ENCODE data around the gene ZNF839. TPM values are rescaled to one million over a fixed set of nuclear protein-coding genes. Genes with fewer than 3 reads are reported as not detected.

Gene ZNF839
- total and polyA plus RNA-seq, 2 donors (not counting 1 experiment from before 2014, with no cell fraction given) = 6.6 to 8.8 TPM

DNA sequence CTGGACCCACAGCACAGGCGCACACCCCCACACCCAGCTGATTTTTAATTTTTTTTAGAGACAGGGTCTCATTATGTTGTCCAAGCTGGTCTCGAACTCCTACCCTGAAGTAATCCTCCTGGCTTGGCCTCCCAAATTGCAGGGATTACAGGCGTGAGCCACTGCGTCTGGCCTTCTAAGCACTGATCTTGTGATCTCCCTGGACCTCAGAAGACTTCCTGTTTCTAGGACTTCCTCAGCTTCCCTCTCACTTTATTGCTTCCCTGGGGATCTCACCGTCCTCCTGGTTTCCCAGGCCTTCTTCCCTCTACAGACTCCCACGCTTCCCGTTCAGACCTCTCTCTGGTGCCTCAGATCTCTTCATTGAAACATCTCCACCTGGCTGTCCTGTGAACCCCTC is 13.8 kb downstream of the ZNF839 start:
- Histone ChIP-seq H3K9me3 (ENCODE audit: control insufficient read depth, insufficient read depth, low read depth, low read length) (no peaks in the 10 kb centered on the region), H3K36me3 (ENCODE audit: control insufficient read depth, insufficient read depth, low read length) (peaks cover 9% of the 10 kb centered on the region), H3K79me2 (ENCODE audit: control insufficient read depth, insufficient read depth, low read length) (no peaks in the 10 kb centered on the region), H3K27me3 (ENCODE audit: control insufficient read depth, insufficient read depth, low read length) (no peaks in the 10 kb centered on the region), H4K20me1 (ENCODE audit: control insufficient read depth, extremely low read depth, insufficient read depth, low read length) (no peaks in the 10 kb centered on the region), H3K27ac (ENCODE audit: insufficient read depth, low read length) (no peak overlapping the region), H3K9ac (ENCODE audit: insufficient read depth, low read length) (no peak overlapping the region), H3K4me2 (ENCODE audit: extremely low read depth, insufficient read depth, low read length) (no peak overlapping the region), H2AFZ (ENCODE audit: low read length) (no peak overlapping the region), H3K4me3 (replicated peaks in 1 of 4; ENCODE audit: control extremely low read depth in 1 of 4, insufficient read depth in 1 of 4, low read depth in 3 of 4, low read length in 4 of 4) (no peak overlapping the region), H3K4me1 (ENCODE audit: control insufficient read depth, extremely low read depth, insufficient read depth, low read length) (no peaks in the 10 kb centered on the region)
- TF ChIP-seq EZH2 (IDR thresholded peaks at IDR 0.05; ENCODE audit: low read length, missing control alignments) = no peak
- TF ChIP-seq, protein P1, sequence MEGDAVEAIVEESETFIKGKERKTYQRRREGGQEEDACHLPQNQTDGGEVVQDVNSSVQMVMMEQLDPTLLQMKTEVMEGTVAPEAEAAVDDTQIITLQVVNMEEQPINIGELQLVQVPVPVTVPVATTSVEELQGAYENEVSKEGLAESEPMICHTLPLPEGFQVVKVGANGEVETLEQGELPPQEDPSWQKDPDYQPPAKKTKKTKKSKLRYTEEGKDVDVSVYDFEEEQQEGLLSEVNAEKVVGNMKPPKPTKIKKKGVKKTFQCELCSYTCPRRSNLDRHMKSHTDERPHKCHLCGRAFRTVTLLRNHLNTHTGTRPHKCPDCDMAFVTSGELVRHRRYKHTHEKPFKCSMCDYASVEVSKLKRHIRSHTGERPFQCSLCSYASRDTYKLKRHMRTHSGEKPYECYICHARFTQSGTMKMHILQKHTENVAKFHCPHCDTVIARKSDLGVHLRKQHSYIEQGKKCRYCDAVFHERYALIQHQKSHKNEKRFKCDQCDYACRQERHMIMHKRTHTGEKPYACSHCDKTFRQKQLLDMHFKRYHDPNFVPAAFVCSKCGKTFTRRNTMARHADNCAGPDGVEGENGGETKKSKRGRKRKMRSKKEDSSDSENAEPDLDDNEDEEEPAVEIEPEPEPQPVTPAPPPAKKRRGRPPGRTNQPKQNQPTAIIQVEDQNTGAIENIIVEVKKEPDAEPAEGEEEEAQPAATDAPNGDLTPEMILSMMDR (conservative IDR thresholded peaks at IDR 0.05 in 1 of 2, IDR thresholded peaks at IDR 0.05 in 1 of 2; ENCODE audit: low read depth in 1 of 2, low read length in 2 of 2) = no peak
- no peak for DNase-seq (ENCODE audit: low read depth in 2 of 2)

DNA sequence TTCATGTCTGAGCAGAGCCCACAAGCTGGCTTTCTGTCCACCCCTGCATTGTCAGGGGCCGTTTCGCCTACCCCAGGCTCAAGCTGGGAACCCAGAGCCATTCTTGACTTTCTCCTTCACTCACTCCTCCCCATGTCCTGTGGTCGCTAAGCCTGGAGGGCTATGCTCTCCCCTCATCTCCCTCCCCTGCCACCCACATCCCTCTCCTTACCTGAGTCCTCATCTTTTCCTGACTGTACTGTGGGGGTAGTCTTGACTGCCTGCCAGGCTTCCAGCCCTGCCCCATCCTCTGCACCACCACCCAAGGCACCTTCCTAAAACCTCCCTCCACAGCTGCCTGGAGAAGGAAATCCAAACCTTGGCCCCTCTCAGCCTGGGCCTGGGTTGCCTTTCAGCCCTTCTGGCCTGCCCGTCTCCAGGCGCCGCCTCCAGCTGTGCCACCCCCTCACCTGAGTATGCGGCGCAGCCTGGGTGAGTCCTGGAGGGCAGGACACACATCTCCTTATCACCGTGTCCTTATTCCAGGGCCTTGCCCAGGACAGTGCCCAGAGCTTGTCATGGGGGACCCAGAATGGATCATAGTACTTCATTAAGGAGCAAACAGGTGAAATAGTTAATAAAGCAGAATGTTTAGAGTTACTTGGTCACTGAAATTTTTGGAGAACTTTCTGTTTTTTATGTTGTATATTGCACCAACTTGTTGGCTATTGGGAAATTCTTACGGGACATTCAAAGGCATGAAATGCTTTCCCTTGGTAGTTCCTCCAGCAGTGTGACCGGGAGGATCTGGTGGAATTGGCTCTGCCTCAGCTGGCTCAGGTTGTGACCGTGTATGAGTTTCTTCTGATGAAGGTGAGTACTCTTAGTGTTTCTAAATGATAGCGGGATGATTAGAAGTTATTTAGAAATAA is 14.5 kb downstream of the ZNF839 start:
- no peaks in the 10 kb centered on the region for H3K79me2 ChIP-seq (ENCODE audit: control insufficient read depth, insufficient read depth, low read length)
- TF ChIP-seq EZH2 (IDR thresholded peaks at IDR 0.05; ENCODE audit: low read length, missing control alignments) = no peak
- TF ChIP-seq, protein P1 (conservative IDR thresholded peaks at IDR 0.05 in 1 of 2, IDR thresholded peaks at IDR 0.05 in 1 of 2; ENCODE audit: low read depth in 1 of 2, low read length in 2 of 2) = no peak
- H3K27me3 ChIP-seq (ENCODE audit: control insufficient read depth, insufficient read depth, low read length) = no peaks in the 10 kb centered on the region
- no peak overlapping the region for H3K27ac ChIP-seq (ENCODE audit: insufficient read depth, low read length)
- H4K20me1 ChIP-seq (ENCODE audit: control insufficient read depth, extremely low read depth, insufficient read depth, low read length) = no peaks in the 10 kb centered on the region
- no peaks in the 10 kb centered on the region for H3K9me3 ChIP-seq (ENCODE audit: control insufficient read depth, insufficient read depth, low read depth, low read length)
- H2AFZ ChIP-seq (ENCODE audit: low read length) = no peak overlapping the region
- H3K4me3 ChIP-seq (replicated peaks in 1 of 4; ENCODE audit: control extremely low read depth in 1 of 4, insufficient read depth in 1 of 4, low read depth in 3 of 4, low read length in 4 of 4) = no peak overlapping the region
- no peak overlapping the region for H3K9ac ChIP-seq (ENCODE audit: insufficient read depth, low read length)
- H3K4me1 ChIP-seq (ENCODE audit: control insufficient read depth, extremely low read depth, insufficient read depth, low read length) = no peaks in the 10 kb centered on the region
- H3K36me3 ChIP-seq (ENCODE audit: control insufficient read depth, insufficient read depth, low read length) = peaks cover 12% of the 10 kb centered on the region
- no peak for DNase-seq (ENCODE audit: low read depth in 2 of 2)
- no peak overlapping the region for H3K4me2 ChIP-seq (ENCODE audit: extremely low read depth, insufficient read depth, low read length)

GRCh38 chr14:102335163-102335562 is 15.6 kb downstream of the ZNF839 start:
- Histone ChIP-seq H3K79me2 (ENCODE audit: control insufficient read depth, insufficient read depth, low read length) (no peaks in the 10 kb centered on the region), H3K4me2 (ENCODE audit: extremely low read depth, insufficient read depth, low read length) (no peak overlapping the region), H2AFZ (ENCODE audit: low read length) (no peak overlapping the region), H3K27ac (ENCODE audit: insufficient read depth, low read length) (no peak overlapping the region), H3K27me3 (ENCODE audit: control insufficient read depth, insufficient read depth, low read length) (no peaks in the 10 kb centered on the region), H3K4me3 (replicated peaks in 1 of 4; ENCODE audit: control extremely low read depth in 1 of 4, insufficient read depth in 1 of 4, low read depth in 3 of 4, low read length in 4 of 4) (no peak overlapping the region), H3K9me3 (ENCODE audit: control insufficient read depth, insufficient read depth, low read depth, low read length) (no peaks in the 10 kb centered on the region), H3K9ac (ENCODE audit: insufficient read depth, low read length) (no peak overlapping the region), H4K20me1 (ENCODE audit: control insufficient read depth, extremely low read depth, insufficient read depth, low read length) (no peaks in the 10 kb centered on the region), H3K36me3 (ENCODE audit: control insufficient read depth, insufficient read depth, low read length) (peaks cover 12% of the 10 kb centered on the region), H3K4me1 (ENCODE audit: control insufficient read depth, extremely low read depth, insufficient read depth, low read length) (no peaks in the 10 kb centered on the region)
- TF ChIP-seq, protein P1 (conservative IDR thresholded peaks at IDR 0.05 in 1 of 2, IDR thresholded peaks at IDR 0.05 in 1 of 2; ENCODE audit: low read depth in 1 of 2, low read length in 2 of 2) = no peak
- TF ChIP-seq EZH2 (IDR thresholded peaks at IDR 0.05; ENCODE audit: low read length, missing control alignments) = no peak
- no peak for DNase-seq (ENCODE audit: low read depth in 2 of 2)
